KMS-11 (cell line): ENCODE results near the gene NUS1.
A peak's percentile ranks its signal among the peaks of the same experiment; 100 is the strongest.

Source experiments
- H2AFZ ChIP-seq: fragments of 200-600 bp; sonication (generic); 2 replicates; pipeline ENCODE4 v1.6.1; 2016; ENCODE audit warnings: antibody characterized with exemption, mixed run types, low read depth
- H3K27ac ChIP-seq: fragments of 200-600 bp; sonication (generic); 2 replicates; pipeline ENCODE4 v1.6.1; 2016; ENCODE audit warnings: mild to moderate bottlenecking, mixed run types
- H3K27me3 ChIP-seq: fragments of 200-600 bp; sonication (generic); 2 replicates; pipeline ENCODE4 v1.6.1; 2017; ENCODE audit warnings: mild to moderate bottlenecking, low read depth, mixed run types, moderate library complexity; ENCODE audit not compliant: insufficient read depth
- H3K36me3 ChIP-seq: fragments of 200-600 bp; sonication (generic); 2 replicates; pipeline ENCODE4 v1.6.1; 2017; ENCODE audit warnings: mild to moderate bottlenecking, mixed run types; ENCODE audit not compliant: insufficient read depth
- H3K4me1 ChIP-seq: fragments of 200-600 bp; sonication (generic); 2 replicates; pipeline ENCODE4 v1.6.1; 2016; ENCODE audit warnings: mild to moderate bottlenecking, low read depth, mixed run types; ENCODE audit not compliant: poor library complexity, severe bottlenecking
- H3K4me2 ChIP-seq: fragments of 200-600 bp; sonication (generic); 2 replicates; pipeline ENCODE4 v1.7.0; 2016; ENCODE audit warnings: mild to moderate bottlenecking, mixed run types
- H3K4me3 ChIP-seq: fragments of 200-600 bp; sonication (generic); IDR thresholded peaks from 2 replicates; pipeline ENCODE4 v1.6.1; 2017; ENCODE audit warnings: low read depth, low read length, mixed read lengths; ENCODE audit not compliant: insufficient read depth
- H3K79me2 ChIP-seq: fragments of 200-600 bp; sonication (generic); 2 replicates; pipeline ENCODE4 v1.6.1; 2016; ENCODE audit warnings: low read depth, mixed run types; ENCODE audit not compliant: insufficient read depth
- H3K9ac ChIP-seq: fragments of 200-600 bp; sonication (generic); 2 replicates; pipeline ENCODE4 v1.6.1; 2016; ENCODE audit warnings: mild to moderate bottlenecking, mixed run types
- H4K20me1 ChIP-seq: fragments of 200-600 bp; sonication (generic); 2 replicates; pipeline ENCODE4 v1.6.1; 2016; ENCODE audit warnings: mild to moderate bottlenecking, mixed run types; ENCODE audit not compliant: insufficient read depth
- TF ChIP-seq, protein P1 (sequence below): fragments of 200-600 bp; sonication (generic); conservative IDR thresholded peaks from 2 replicates; pipeline ENCODE4 v1.6.1; 2017; ENCODE audit warnings: low read depth, mild to moderate bottlenecking, antibody characterized with exemption, low read length, moderate library complexity, mixed read lengths

The NUS1 gene

DNA sequence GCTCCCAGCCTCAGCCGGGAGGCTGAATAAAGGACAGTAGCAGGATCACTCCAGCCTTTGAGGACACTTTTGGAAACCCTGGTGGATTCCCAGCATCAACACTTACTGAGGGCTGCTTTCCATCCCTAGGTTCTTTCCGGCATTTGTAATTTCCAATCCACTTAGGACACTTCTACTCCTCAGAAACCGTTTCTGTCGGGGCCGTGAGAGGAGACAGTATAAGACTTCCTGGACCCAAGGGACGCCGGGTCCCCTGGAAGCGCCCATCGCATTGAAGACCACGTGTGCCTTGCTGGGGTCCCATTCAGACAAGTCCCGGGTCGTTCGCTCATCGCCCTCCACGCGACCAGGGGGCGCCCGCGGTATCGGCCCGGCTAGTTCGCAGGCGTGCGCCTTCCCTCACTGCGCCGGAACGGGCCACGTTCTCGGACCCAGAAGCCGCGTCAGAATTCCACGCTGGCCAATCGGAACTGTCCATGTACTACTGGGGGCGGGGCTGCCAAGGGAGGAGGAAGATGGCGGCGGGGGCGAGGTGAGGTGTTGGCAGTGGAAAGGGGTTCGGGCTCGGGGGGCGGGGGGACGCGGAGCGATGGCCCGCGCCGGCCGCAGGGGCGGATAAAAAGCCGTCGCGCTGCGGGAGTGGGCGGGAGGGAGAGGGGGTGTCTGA is at the start of gene NUS1:
Gene NUS1, plus strand, starts transcription at position 479 of the 667 bp plus-strand sequence. CDS start 202 bp downstream, outside the sequence.
- H3K27ac ChIP-seq = no peak within 1 kb of the TSS
- 0 out of 2 replicates have a peak, but pooled peaks cover 6% of the 10 kb centered on the region for H4K20me1 ChIP-seq
- peaks cover 42% of the 10 kb centered on the region for H3K79me2 ChIP-seq
- H3K4me1 ChIP-seq = peaks cover 18% of the 10 kb centered on the region
- H3K4me3 ChIP-seq = no peak within 1 kb of the TSS
- H3K9ac ChIP-seq = peak within 1 kb of the TSS; percentile 66
- peak within 1 kb of the TSS; percentile 76 for H3K4me2 ChIP-seq
- TF ChIP-seq, protein P1, sequence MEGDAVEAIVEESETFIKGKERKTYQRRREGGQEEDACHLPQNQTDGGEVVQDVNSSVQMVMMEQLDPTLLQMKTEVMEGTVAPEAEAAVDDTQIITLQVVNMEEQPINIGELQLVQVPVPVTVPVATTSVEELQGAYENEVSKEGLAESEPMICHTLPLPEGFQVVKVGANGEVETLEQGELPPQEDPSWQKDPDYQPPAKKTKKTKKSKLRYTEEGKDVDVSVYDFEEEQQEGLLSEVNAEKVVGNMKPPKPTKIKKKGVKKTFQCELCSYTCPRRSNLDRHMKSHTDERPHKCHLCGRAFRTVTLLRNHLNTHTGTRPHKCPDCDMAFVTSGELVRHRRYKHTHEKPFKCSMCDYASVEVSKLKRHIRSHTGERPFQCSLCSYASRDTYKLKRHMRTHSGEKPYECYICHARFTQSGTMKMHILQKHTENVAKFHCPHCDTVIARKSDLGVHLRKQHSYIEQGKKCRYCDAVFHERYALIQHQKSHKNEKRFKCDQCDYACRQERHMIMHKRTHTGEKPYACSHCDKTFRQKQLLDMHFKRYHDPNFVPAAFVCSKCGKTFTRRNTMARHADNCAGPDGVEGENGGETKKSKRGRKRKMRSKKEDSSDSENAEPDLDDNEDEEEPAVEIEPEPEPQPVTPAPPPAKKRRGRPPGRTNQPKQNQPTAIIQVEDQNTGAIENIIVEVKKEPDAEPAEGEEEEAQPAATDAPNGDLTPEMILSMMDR = peak; percentile 51
- peak within 1 kb of the TSS; percentile 85 for H2AFZ ChIP-seq
- H3K27me3 ChIP-seq = no peaks in the 10 kb centered on the region
- H3K36me3 ChIP-seq = no peaks in the 10 kb centered on the region

DNA sequence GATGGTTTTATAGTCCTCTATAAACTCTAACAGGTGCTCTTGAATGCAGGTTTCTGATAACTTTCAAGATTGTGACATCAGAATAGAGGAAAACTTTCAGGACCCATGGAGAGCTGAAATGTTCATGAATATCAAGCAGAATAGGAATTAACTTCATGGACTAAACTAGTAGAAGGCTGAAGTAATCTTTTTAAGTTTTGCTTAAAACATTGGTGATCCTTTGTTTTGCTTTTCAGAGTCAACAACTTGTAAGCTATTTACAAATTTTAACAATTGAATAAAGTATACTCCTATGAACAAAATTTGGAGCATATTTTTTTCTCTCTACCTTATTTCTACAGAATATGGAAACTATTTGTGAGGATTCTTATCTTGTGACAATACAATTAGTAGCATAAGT is 47.7 kb upstream of the NUS1 start:
- Histone ChIP-seq H3K4me3 (no peak overlapping the region), H2AFZ (no peak overlapping the region), H3K4me1 (no peaks in the 10 kb centered on the region), H3K9ac (no peak overlapping the region), H3K36me3 (no peaks in the 10 kb centered on the region), H4K20me1 (no peaks in the 10 kb centered on the region), H3K27ac (no peak overlapping the region), H3K4me2 (no peak overlapping the region), H3K79me2 (no peaks in the 10 kb centered on the region), H3K27me3 (no peaks in the 10 kb centered on the region)
- TF ChIP-seq, protein P1 = no peak

DNA sequence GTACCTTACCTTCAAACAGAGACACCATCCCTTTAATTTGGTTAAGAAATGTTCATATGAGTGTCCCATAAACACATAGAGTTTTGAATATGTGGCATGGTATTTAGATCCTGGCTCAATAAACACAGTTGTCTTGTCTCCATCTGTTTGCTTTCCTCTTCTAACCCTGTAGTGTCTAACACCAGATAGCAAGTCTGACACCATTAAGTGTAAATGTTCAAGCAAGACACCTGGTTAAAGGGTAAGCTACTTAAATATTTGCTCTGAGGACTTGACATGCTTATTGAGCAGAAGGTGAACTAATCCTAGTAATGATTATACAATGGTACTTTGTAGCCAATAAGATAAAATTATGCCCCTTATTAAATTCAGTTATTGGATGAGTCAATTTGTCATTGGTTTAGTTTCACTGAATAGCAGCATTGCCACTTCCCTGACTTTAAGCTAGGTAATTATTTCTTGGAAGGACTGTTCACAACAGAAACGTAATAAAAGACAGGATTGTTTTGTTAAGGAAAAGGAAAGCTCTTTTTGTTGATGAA is 46.1 kb upstream of the NUS1 start:
- TF ChIP-seq, protein P1 = no peak
- no peak overlapping the region for H3K4me2 ChIP-seq
- no peaks in the 10 kb centered on the region for H3K4me1 ChIP-seq
- H3K27me3 ChIP-seq = no peaks in the 10 kb centered on the region
- H3K9ac ChIP-seq = no peak overlapping the region
- H3K36me3 ChIP-seq = no peaks in the 10 kb centered on the region
- no peak overlapping the region for H3K27ac ChIP-seq
- H3K79me2 ChIP-seq = no peaks in the 10 kb centered on the region
- no peak overlapping the region for H2AFZ ChIP-seq
- H4K20me1 ChIP-seq = no peaks in the 10 kb centered on the region
- no peak overlapping the region for H3K4me3 ChIP-seq

DNA sequence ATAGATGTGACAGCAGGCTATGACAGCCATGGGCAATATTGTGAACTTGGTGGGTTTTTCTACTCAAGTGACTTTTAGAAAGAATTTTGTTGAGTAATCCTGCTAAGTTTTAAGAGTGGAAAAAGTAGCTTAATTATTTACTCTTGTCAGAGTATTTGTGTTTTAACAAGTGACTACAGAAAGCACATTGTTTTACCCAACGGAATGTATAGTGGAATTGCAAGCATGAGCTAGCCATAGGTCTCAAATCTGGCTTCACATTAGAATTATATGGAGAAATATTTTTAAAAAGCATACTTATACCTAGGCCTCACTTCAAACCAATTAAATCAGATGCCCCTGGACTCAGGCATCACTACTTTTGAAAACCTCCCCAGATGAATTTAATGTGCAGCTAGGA is 37.5 kb upstream of the NUS1 start:
- Histone ChIP-seq H3K4me3 (no peak overlapping the region), H2AFZ (no peak overlapping the region), H3K36me3 (no peaks in the 10 kb centered on the region), H3K4me2 (no peak overlapping the region), H3K27ac (no peak overlapping the region), H3K27me3 (no peaks in the 10 kb centered on the region), H3K79me2 (no peaks in the 10 kb centered on the region), H3K9ac (no peak overlapping the region), H3K4me1 (no peaks in the 10 kb centered on the region), H4K20me1 (no peaks in the 10 kb centered on the region)
- TF ChIP-seq, protein P1 = no peak
